LNCAP (cell line): ENCODE results near the gene HBB.

ENCODE experiments used
- TF ChIP-seq, protein P1 (sequence below): fragments of 450-650 bp; IDR thresholded peaks from 2 replicates; pipeline ENCODE4 v1.5.1; 2017; ENCODE audit warnings: mild to moderate bottlenecking

HBB gene

GRCh38 chr11:5204787-5205186 lies 22.1 kb downstream of the HBB start:
- TF ChIP-seq, protein P1, sequence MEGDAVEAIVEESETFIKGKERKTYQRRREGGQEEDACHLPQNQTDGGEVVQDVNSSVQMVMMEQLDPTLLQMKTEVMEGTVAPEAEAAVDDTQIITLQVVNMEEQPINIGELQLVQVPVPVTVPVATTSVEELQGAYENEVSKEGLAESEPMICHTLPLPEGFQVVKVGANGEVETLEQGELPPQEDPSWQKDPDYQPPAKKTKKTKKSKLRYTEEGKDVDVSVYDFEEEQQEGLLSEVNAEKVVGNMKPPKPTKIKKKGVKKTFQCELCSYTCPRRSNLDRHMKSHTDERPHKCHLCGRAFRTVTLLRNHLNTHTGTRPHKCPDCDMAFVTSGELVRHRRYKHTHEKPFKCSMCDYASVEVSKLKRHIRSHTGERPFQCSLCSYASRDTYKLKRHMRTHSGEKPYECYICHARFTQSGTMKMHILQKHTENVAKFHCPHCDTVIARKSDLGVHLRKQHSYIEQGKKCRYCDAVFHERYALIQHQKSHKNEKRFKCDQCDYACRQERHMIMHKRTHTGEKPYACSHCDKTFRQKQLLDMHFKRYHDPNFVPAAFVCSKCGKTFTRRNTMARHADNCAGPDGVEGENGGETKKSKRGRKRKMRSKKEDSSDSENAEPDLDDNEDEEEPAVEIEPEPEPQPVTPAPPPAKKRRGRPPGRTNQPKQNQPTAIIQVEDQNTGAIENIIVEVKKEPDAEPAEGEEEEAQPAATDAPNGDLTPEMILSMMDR: peak; percentile 65

GRCh38 chr11:5203366-5203765 lies 23.5 kb downstream of the HBB start:
- TF ChIP-seq, protein P1: no peak

GRCh38 chr11:5200582-5200981 lies 26.3 kb downstream of the HBB start, which contains the start of gene OR51V1:
Gene OR51V1 (minus strand): TSS chr11:5200682. CDS start chr11:5200682, 0 bp downstream.
- TF ChIP-seq, protein P1: no peak

- TF ChIP-seq, protein P1: no peak
These were observed 28.6 kb downstream of the HBB start for GRCh38 chr11:5198285-5198684.

DNA sequence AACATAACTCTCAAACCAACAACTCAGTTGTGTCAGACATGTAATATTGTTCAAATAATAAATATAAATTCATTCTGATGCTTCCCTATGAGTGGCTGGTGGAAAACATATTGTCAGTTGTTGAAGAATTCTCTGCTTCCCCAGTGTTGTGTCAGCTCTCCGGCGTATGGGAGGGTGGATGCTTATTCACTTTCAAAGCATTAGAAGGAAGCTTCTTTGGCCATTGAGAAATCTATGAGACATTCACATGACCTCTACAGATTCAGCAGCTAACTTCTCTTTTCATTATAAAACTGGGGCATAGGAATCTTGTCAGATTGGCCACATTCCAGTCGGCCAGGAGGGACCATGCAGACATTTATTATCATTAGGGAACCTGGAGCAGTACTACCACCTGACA lies 29.3 kb downstream of the HBB start:
- TF ChIP-seq, protein P1: no peak

- TF ChIP-seq, protein P1: no peak
These were observed 30.1 kb downstream of the HBB start for GRCh38 chr11:5196731-5197130.

DNA sequence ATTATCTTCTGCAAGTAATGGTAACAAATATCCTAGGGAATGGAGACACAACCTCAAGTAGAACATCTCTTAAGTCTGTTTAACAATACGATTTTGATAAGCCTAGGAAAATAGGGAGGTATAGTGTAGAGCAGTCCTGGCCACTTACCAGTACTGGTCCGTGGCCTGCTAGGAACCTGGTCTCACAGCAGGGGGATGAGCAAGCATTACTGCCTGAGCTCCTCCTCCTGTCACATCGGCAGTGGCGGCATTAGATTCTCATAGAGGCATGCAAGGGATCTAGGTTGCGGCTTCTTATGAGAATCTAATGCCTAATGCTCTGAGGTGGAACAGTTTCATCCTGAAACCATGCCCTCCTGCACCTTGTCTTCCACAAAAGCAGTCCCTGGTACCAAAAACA lies 30.8 kb downstream of the HBB start:
- TF ChIP-seq, protein P1: no peak

- TF ChIP-seq, protein P1: no peak
These were observed 34.1 kb downstream of the HBB start for GRCh38 chr11:5192738-5193137.
